Breast epithelium (tissue), 4 donors: ENCODE data around the gene ROR1. TPM values are rescaled to one million over a fixed set of nuclear protein-coding genes. Genes with fewer than 3 reads are reported as not detected.

Experiments used
- DNase-seq, 2 donors: peaks; one replicate each; pipeline ENCODE4 v3.0.0-alpha.2; 2019; ENCODE audit warnings: low spot score in 2 of 2
- H3K27ac ChIP-seq, 2 donors: fragments of 200-600 bp; sonication (generic) in 1 of 2; one replicate each; pipeline ENCODE4 v1.5.1; 2016 to 2019; ENCODE audit warnings: mild to moderate bottlenecking in 1 of 2
- H3K27me3 ChIP-seq, 2 donors: fragments of 200-600 bp; sonication (generic) in 1 of 2; one replicate each; pipeline versions ENCODE4 v1.5.1 to v1.6.0; 2017 to 2019; ENCODE audit warnings: control low read depth in 1 of 2, mild to moderate bottlenecking in 1 of 2
- H3K36me3 ChIP-seq: fragments of 200-600 bp; one replicate; pipeline ENCODE4 v1.5.1; 2019
- H3K4me1 ChIP-seq, 2 donors: fragments of 200-600 bp; sonication (generic); one replicate each; pipeline ENCODE4 v1.5.1; 2016 to 2019; ENCODE audit warnings: control low read depth in 1 of 2
- H3K4me3 ChIP-seq, 3 donors: fragments of 200-600 bp; sonication (generic); 1 replicate in 2 of 3; 2 replicates in 1 of 3; pipeline ENCODE4 v1.5.1; 2016 to 2019; ENCODE audit warnings: mild to moderate bottlenecking in 3 of 3, moderate library complexity in 2 of 3
- H3K9me3 ChIP-seq, 2 donors: fragments of 200-600 bp; sonication (generic) in 1 of 2; one replicate each; pipeline ENCODE4 v1.5.1; 2016 to 2019; ENCODE audit warnings: control low read depth in 1 of 2
- POLR2A ChIP-seq: fragments of 450-650 bp; IDR thresholded peaks from one replicate; pipeline ENCODE4 v1.6.1; 2016; ENCODE audit warnings: antibody characterized with exemption, mild to moderate bottlenecking, moderate library complexity
- POLR2AphosphoS5 ChIP-seq, 3 donors: sonication (generic); formaldehyde crosslinking; IDR thresholded peaks; one replicate each; pipeline ENCODE4 v1.6.1; 2017; ENCODE audit warnings: antibody characterized with exemption in 3 of 3
- intact Hi-C: fragments of 100-400 bp; cut with DNase I; formaldehyde crosslinking; loops from one replicate; pipeline ENCODE4 v1.15.1; 2023; ENCODE audit warnings: low total_unique reads
- total RNA-seq, 3 donors: library from RNA; depleted of rRNA; stranded (reverse); fragments of >200 nt; gene quantifications; one replicate each; pipeline ENCODE4 v1.1.0, GENCODE V29; 2016
- TF ChIP-seq, protein P1 (sequence below), 3 donors: fragments of 450-650 bp; IDR thresholded peaks; one replicate each; pipeline ENCODE4 v1.5.1; 2016 to 2017; ENCODE audit warnings: antibody characterized with exemption in 3 of 3, mild to moderate bottlenecking in 3 of 3, moderate library complexity in 3 of 3

The ROR1 gene
- total RNA-seq, 3 donors from 2014 or later = 5.9 to 11.6 (median 7.7) TPM

- TF ChIP-seq POLR2AphosphoS5 (IDR thresholded peaks at IDR 0.05) = no peak
Measured at GRCh38 chr1:64116537-64116936, 342.7 kb downstream of the ROR1 start.

DNA sequence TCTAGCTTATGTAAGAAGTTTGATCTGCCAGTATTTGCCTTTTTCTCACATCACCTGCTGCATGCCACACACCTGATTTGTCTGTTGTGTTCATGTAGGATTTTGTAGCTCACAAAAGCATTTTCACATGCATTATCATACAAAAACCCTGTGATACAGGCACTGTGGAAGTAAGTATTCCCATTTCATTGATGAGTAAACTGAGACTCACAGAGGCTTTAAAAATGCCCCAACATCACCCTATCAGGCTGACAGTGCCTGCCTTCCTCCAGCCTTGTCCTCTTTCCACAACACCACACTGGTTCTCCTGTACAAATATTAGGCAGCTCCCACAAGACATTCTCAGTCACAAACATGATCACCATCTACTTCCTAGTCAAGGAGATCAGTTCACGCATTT lies 343.7 kb downstream of the ROR1 start:
- Histone ChIP-seq H3K4me1 (no peaks in the 10 kb centered on the region), H3K36me3 (no peaks in the 10 kb centered on the region), H3K4me3 (no peak overlapping the region), H3K27me3 (no peaks in the 10 kb centered on the region), H3K27ac (no peak overlapping the region), H3K9me3 (no peaks in the 10 kb centered on the region)
- intact Hi-C loops = no loop called here
- no peak for DNase-seq
- TF ChIP-seq, protein P1, sequence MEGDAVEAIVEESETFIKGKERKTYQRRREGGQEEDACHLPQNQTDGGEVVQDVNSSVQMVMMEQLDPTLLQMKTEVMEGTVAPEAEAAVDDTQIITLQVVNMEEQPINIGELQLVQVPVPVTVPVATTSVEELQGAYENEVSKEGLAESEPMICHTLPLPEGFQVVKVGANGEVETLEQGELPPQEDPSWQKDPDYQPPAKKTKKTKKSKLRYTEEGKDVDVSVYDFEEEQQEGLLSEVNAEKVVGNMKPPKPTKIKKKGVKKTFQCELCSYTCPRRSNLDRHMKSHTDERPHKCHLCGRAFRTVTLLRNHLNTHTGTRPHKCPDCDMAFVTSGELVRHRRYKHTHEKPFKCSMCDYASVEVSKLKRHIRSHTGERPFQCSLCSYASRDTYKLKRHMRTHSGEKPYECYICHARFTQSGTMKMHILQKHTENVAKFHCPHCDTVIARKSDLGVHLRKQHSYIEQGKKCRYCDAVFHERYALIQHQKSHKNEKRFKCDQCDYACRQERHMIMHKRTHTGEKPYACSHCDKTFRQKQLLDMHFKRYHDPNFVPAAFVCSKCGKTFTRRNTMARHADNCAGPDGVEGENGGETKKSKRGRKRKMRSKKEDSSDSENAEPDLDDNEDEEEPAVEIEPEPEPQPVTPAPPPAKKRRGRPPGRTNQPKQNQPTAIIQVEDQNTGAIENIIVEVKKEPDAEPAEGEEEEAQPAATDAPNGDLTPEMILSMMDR (IDR thresholded peaks at IDR 0.05) = no peak
- TF ChIP-seq POLR2A = no peak
- TF ChIP-seq POLR2AphosphoS5 (IDR thresholded peaks at IDR 0.05) = no peak

More at GRCh38 chr1:64116537-64116936, 342.7 kb downstream of the ROR1 start:
- intact Hi-C loops = no loop called here
- H3K27ac ChIP-seq = no peak overlapping the region
- H3K4me3 ChIP-seq = no peak overlapping the region
- H3K4me1 ChIP-seq = no peaks in the 10 kb centered on the region
- no peaks in the 10 kb centered on the region for H3K27me3 ChIP-seq
- H3K36me3 ChIP-seq = no peaks in the 10 kb centered on the region
- no peak for DNase-seq
- H3K9me3 ChIP-seq = no peaks in the 10 kb centered on the region

GRCh38 chr1:64121766-64122385 lies 348.1 kb downstream of the ROR1 start:
- H3K9me3 ChIP-seq = no peaks in the 10 kb centered on the region
- intact Hi-C loops = no loop called here
- H3K4me1 ChIP-seq = no peaks in the 10 kb centered on the region
- H3K27me3 ChIP-seq = no peaks in the 10 kb centered on the region
- no peak overlapping the region for H3K4me3 ChIP-seq
- H3K27ac ChIP-seq = no peak overlapping the region
- H3K36me3 ChIP-seq = no peaks in the 10 kb centered on the region
- no peak for DNase-seq
- TF ChIP-seq, protein P1 (IDR thresholded peaks at IDR 0.05) = no peak
- TF ChIP-seq POLR2A = no peak
- no peak for TF ChIP-seq POLR2AphosphoS5 (IDR thresholded peaks at IDR 0.05)

DNA sequence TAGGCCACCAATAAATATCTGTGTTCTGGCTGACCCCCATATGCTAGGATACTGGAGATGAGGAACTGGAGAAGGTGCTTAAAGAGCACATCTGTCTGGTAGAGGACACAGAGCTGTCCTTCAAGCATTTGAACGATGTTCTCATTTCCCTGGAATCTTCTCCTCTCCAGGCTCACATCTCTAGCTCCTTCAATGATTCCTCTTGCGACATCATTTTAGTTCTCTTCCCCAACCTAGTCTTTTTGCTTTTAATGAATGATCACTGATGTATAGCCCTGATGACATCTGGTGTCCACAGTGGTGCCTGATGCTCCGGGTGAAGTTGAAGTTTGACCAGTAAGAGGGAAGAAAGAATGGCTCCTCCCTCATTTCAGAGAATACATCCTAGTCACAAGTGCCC lies 348.8 kb downstream of the ROR1 start:
- no peaks in the 10 kb centered on the region for H3K36me3 ChIP-seq
- H3K27me3 ChIP-seq = no peaks in the 10 kb centered on the region
- H3K4me1 ChIP-seq = no peaks in the 10 kb centered on the region
- no peak for TF ChIP-seq POLR2A
- DNase-seq = no peak
- intact Hi-C loops = no loop called here
- no peaks in the 10 kb centered on the region for H3K9me3 ChIP-seq
- no peak overlapping the region for H3K4me3 ChIP-seq
- no peak overlapping the region for H3K27ac ChIP-seq

GRCh38 chr1:64124704-64125440 lies 351.1 kb downstream of the ROR1 start:
- intact Hi-C loops = no loop called here
- no peak for TF ChIP-seq POLR2AphosphoS5 (IDR thresholded peaks at IDR 0.05)
- TF ChIP-seq, protein P1 (IDR thresholded peaks at IDR 0.05) = no peak
- no peak for TF ChIP-seq POLR2A
- no peak overlapping the region for H3K4me3 ChIP-seq
- no peaks in the 10 kb centered on the region for H3K9me3 ChIP-seq
- no peak for DNase-seq
- peaks cover 0 to 3% of the 10 kb centered on the region in 2 donors for H3K4me1 ChIP-seq
- no peak overlapping the region for H3K27ac ChIP-seq
- H3K36me3 ChIP-seq = no peaks in the 10 kb centered on the region
- H3K27me3 ChIP-seq = no peaks in the 10 kb centered on the region

GRCh38 chr1:64126581-64126980 lies 352.8 kb downstream of the ROR1 start:
- DNase-seq = no peak
- intact Hi-C loops = no loop called here
- Histone ChIP-seq H3K4me3 (no peak overlapping the region), H3K4me1 (peaks cover 0 to 3% of the 10 kb centered on the region in 2 donors), H3K27me3 (no peaks in the 10 kb centered on the region), H3K27ac (no peak overlapping the region), H3K36me3 (no peaks in the 10 kb centered on the region), H3K9me3 (no peaks in the 10 kb centered on the region)
- TF ChIP-seq POLR2A = no peak
- TF ChIP-seq, protein P1 (IDR thresholded peaks at IDR 0.05) = no peak
- TF ChIP-seq POLR2AphosphoS5 (IDR thresholded peaks at IDR 0.05) = no peak
